GM12878 (cell line): Measurements from ENCODE around the gene UBAP1L. TPM values are rescaled to one million over a fixed set of nuclear protein-coding genes. Genes with fewer than 3 reads are reported as not detected.

Experiments used
- ATAC-seq: fragments of 200-7000 bp; cut with Tn5 transposase; 3 replicates; pipeline ENCODE4 v1.9.1; 2020; ENCODE audit warnings: mild to moderate bottlenecking, moderate library complexity
- BruUV-seq: library from RNA; stranded (reverse); fragments of 400-500 nt; replicated peaks from 2 replicates; lab custom pipeline; 2021; lab: Mats Ljungman, UMichigan
- CTCF ChIA-PET: fragments of 300-600 bp; sonication (Branson Sonifier 250); formaldehyde crosslinking; extraction: SDS; loops from one replicate; lab custom pipeline; 2021; ENCODE audit warnings: inconsistent platforms; lab: Yijun Ruan, JAX
- POLR2A ChIA-PET: fragments of 350-600 bp; formaldehyde crosslinking; extraction: SDS; loops from one replicate; lab custom pipeline; 2021; ENCODE audit warnings: inconsistent platforms; lab: Charles Lee
- RAD21 ChIA-PET: fragments of 300-600 bp; sonication (Branson Sonifier 250); formaldehyde crosslinking; loops from one replicate; lab custom pipeline; 2023; ENCODE audit warnings: antibody characterized with exemption; ENCODE audit not compliant: unreplicated experiment; lab: Charles Lee
- SMC1A ChIA-PET: fragments of 300-600 bp; sonication (Branson Sonifier 250); formaldehyde crosslinking; loops from one replicate; lab custom pipeline; 2023; ENCODE audit not compliant: unreplicated experiment, uncharacterized antibody; lab: Charles Lee
- DNase-seq: peaks from one replicate; pipeline ENCODE4 v3.0.0-alpha.2; 2011; ENCODE audit warnings: low read depth, low spot score
- FAIRE-seq: peaks from 3 replicates; lab custom pipeline; 2011; peaks lifted over from hg19 to GRCh38; lab: Jason Lieb, UNC
- H2AFZ ChIP-seq: 2 replicates; pipeline ENCODE4 v1.6.0; 2011; ENCODE audit warnings: low read depth, low read length, control low read depth; ENCODE audit not compliant: control insufficient read depth
- H3K27ac ChIP-seq: 2 replicates; pipeline ENCODE4 v1.5.1; 2011; ENCODE audit warnings: control low read depth; ENCODE audit not compliant: control insufficient read depth, insufficient read depth
- H3K27me3 ChIP-seq, 2 experiments: replicated peaks in 1 of 2; 2 replicates each; pipeline versions ENCODE4 v1.6.0 to v1.6.1; 2011; ENCODE audit warnings: low read length in 1 of 2; ENCODE audit not compliant: control insufficient read depth in 2 of 2, insufficient read depth in 2 of 2
- H3K36me3 ChIP-seq, 2 experiments: 2 replicates each; pipeline ENCODE4 v1.5.1; 2011; ENCODE audit warnings: low read length in 1 of 2; ENCODE audit not compliant: control insufficient read depth in 2 of 2, insufficient read depth in 2 of 2
- H3K4me1 ChIP-seq: 2 replicates; pipeline ENCODE4 v1.6.1; 2011; ENCODE audit warnings: mild to moderate bottlenecking, low read length, moderate library complexity, mixed read lengths; ENCODE audit not compliant: control insufficient read depth, insufficient read depth
- H3K4me2 ChIP-seq: 2 replicates; pipeline ENCODE4 v1.6.0; 2011; ENCODE audit warnings: control low read depth; ENCODE audit not compliant: control insufficient read depth, insufficient read depth
- H3K4me3 ChIP-seq: fragments of 200-600 bp; sonication (generic); 2 replicates; pipeline ENCODE4 v1.5.1; 2016
- H3K79me2 ChIP-seq: 2 replicates; pipeline ENCODE4 v1.6.0; 2011; ENCODE audit warnings: low read length; ENCODE audit not compliant: control insufficient read depth, insufficient read depth
- H3K9ac ChIP-seq: 2 replicates; pipeline ENCODE4 v1.8.0; 2011; ENCODE audit warnings: low read length, control low read depth, mixed read lengths; ENCODE audit not compliant: control insufficient read depth, insufficient read depth
- H3K9me3 ChIP-seq: replicated peaks from 3 replicates; pipeline ENCODE4 v1.5.1; 2011; ENCODE audit warnings: mild to moderate bottlenecking, low read length; ENCODE audit not compliant: control insufficient read depth, insufficient read depth
- H4K20me1 ChIP-seq: 2 replicates; pipeline ENCODE4 v1.6.0; 2011; ENCODE audit not compliant: control insufficient read depth, insufficient read depth
- MTA2 ChIP-seq: fragments of 450-650 bp; IDR thresholded peaks from 2 replicates; pipeline ENCODE4 v1.6.1; 2016; ENCODE audit warnings: low read depth, mild to moderate bottlenecking, moderate library complexity
- RELA ChIP-seq: fragments of 450-650 bp; IDR thresholded peaks from 2 replicates; pipeline ENCODE4 v1.8.0; 2014; ENCODE audit warnings: borderline replicate concordance; ENCODE audit not compliant: partially characterized antibody
- TARDBP ChIP-seq: IDR thresholded peaks from 2 replicates; pipeline ENCODE4 v1.6.1; 2016; ENCODE audit warnings: borderline replicate concordance
- ZNF384 ChIP-seq: IDR thresholded peaks from 2 replicates; pipeline ENCODE4 v1.6.1; 2012; ENCODE audit warnings: low read depth, mild to moderate bottlenecking, low read length, improper control_type of control experiment, borderline replicate concordance
- WGBS: methylation state at CpG from one replicate; pipeline ENCODE4 v1.1.6; 2016; ENCODE audit warnings: low lambda C conversion rate; ENCODE audit not compliant: insufficient replicate concordance, insufficient coverage; ENCODE audit errors: missing lambda C conversion rate; 5-methylcytosine and 5-hydroxymethylcytosine counted together
- in situ Hi-C: fragments of 300-500 bp; cut with MboI; formaldehyde crosslinking; loops from 9 replicates; pipeline ENCODE4 v1.14.3; 2018; ENCODE audit warnings: mixed read lengths
- intact Hi-C: fragments of 100-400 bp; cut with micrococcal nuclease; formaldehyde crosslinking; loops from one replicate; pipeline ENCODE4 v1.14.2; 2022; ENCODE audit not compliant: unreplicated experiment
- polyA plus RNA-seq, 11 experiments: library from polyadenylated mRNA; depleted of rRNA in 4 of 11; unstranded in 6 of 11; stranded (reverse) in 5 of 11; fragments of >200 nt; fragmentation: Nextera tagmentation in 4 of 11; fragmentation: Illumina TruSeq in 1 of 11; extraction: Ambion mirVana in 4 of 11; extraction: Trizol in 1 of 11; gene quantifications; 1 replicate in 1 of 11; 2 replicates in 10 of 11; pipeline versions ENCODE4 v1.2.1 to v1.2.3, GENCODE V29; 2011 to 2016; ENCODE audit warnings: inconsistent platforms in 2 of 11, missing spikeins in 2 of 11, low read depth in 1 of 11
- total RNA-seq, 4 experiments: library from RNA; depleted of rRNA in 3 of 4; stranded (reverse); fragments of >200 nt in 3 of 4; fragmentation: Illumina TruSeq in 1 of 4; extraction: Trizol in 1 of 4; gene quantifications; 2 replicates each; pipeline versions ENCODE4 v1.2.1 to v1.2.3, GENCODE V29; 2013 to 2021
- TF ChIP-seq, protein P1 (sequence below): IDR thresholded peaks from 2 replicates; pipeline ENCODE4 v1.6.1; 2012; ENCODE audit warnings: low read depth, low read length, improper control_type of control experiment

UBAP1L gene
- total and polyA plus RNA-seq, 10 of the 15 experiments (the other 5 are each of a cell fraction or from before 2014, with no cell fraction given), result 0.03 to 2.6 (median 1.0) TPM

DNA sequence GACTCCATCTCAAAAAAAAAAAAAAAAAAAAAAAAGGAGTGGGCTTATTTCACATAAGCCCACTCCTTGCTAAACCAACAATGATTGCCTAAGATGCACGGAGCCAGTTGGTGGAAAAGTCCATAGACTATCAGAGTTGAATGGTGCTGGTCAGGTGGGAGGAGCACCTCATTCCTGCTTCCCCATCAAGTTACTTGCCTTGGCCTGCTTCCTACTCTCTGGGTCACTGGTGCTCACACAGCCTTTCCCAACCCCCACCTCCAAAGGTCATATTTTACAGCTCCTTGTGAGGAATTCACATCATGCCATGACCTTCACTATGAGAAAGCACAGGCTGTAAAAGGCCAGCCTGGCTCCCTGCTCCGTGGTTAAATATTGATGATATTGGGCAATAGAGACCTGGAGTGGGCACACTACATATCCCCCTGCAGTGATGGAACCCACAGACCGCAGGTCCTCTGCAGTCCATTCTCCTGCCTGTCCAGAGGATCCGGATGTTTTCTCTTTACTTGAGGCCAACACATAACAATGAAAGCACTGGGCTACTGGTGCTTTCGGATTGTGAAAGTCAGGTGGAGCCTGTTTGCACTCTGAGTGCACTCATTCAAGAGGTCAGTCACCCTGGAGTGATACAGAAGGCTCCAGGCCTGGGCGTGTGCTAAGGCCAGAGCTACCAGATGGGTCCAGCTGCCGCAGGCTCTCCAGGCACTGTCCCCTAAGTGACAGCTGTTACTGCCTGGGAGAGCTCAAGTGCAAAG is 70.1 kb downstream of the UBAP1L start, which contains the start of gene SLC51B:
Gene SLC51B, plus strand, starts transcription at position 664 of the 758 bp plus-strand sequence. CDS start 4,618 bp downstream, outside the sequence.
- BruUV-seq, result no TSS peak
- H3K9ac ChIP-seq, result no peak within 1 kb of the TSS
- H3K4me2 ChIP-seq, result no peak within 1 kb of the TSS
- no peaks in the 10 kb centered on the region for H4K20me1 ChIP-seq
- no peak for DNase-seq
- no peak for ATAC-seq
- ChIA-PET POLR2A (interaction anchor here (0.7 to 2.5 kb wide), 2 partner anchors 11 to 255 kb away, joined by 3 to 6 read pairs; no protein-coding TSS in a partner anchor), SMC1A (interaction anchor here (4.9 kb wide), 1 partner anchor 11 kb away, joined by 28 read pairs; no protein-coding TSS in a partner anchor), RAD21 (interaction anchor here (0.7 to 3.3 kb wide), 2 partner anchors 11 to 90 kb away, joined by 4 to 20 read pairs; no protein-coding TSS in a partner anchor), CTCF (interaction anchor here (0.9 to 3.5 kb wide), 2 partner anchors 9 to 11 kb away, joined by 3 to 22 read pairs; no protein-coding TSS in a partner anchor)
- no peaks in the 10 kb centered on the region for H3K36me3 ChIP-seq
- no peaks in the 10 kb centered on the region for H3K79me2 ChIP-seq
- H3K9me3 ChIP-seq, result no peaks in the 10 kb centered on the region
- FAIRE-seq, result no peak
- no peak within 1 kb of the TSS for H3K4me3 ChIP-seq
- peaks cover 5% of the 10 kb centered on the region for H3K4me1 ChIP-seq
- H3K27me3 ChIP-seq, result no peaks in the 10 kb centered on the region
- WGBS, result 66% methylated on average over 7 of the region's 7 CpGs
- H2AFZ ChIP-seq, result no peak within 1 kb of the TSS
- in situ Hi-C loops (loop anchor here (5.0 kb wide), 1 partner anchor 252 kb away; the partner anchor contains the start of gene RNU5A-1), intact Hi-C loops (no loop called here)
- H3K27ac ChIP-seq, result no peak within 1 kb of the TSS
- TF ChIP-seq ZNF384, result no peak
- no peak for TF ChIP-seq MTA2
- TF ChIP-seq RELA, result no peak
- TF ChIP-seq, protein P1, sequence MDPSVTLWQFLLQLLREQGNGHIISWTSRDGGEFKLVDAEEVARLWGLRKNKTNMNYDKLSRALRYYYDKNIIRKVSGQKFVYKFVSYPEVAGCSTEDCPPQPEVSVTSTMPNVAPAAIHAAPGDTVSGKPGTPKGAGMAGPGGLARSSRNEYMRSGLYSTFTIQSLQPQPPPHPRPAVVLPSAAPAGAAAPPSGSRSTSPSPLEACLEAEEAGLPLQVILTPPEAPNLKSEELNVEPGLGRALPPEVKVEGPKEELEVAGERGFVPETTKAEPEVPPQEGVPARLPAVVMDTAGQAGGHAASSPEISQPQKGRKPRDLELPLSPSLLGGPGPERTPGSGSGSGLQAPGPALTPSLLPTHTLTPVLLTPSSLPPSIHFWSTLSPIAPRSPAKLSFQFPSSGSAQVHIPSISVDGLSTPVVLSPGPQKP, result no peak
- TF ChIP-seq TARDBP, result no peak
